Stimulated activated CD4-positive, alpha-beta T cell treated with anti-CD3 and anti-CD28 coated beads, Interleukin-12 subunit alpha, Interleukin-12 subunit beta, amount 100 ng/mL, for 4 hours (primary cell): ENCODE measurements around the gene SLFN5.
"Not testable (repeated sequence)": the region's sequence is repeated elsewhere in the genome, so short reads cannot be mapped to it uniquely, and the experiment has no call there.

Source experiments
- DNase-seq: peaks from one replicate; pipeline ENCODE4 v3.0.0-alpha.2; 2020

SLFN5 gene

DNA sequence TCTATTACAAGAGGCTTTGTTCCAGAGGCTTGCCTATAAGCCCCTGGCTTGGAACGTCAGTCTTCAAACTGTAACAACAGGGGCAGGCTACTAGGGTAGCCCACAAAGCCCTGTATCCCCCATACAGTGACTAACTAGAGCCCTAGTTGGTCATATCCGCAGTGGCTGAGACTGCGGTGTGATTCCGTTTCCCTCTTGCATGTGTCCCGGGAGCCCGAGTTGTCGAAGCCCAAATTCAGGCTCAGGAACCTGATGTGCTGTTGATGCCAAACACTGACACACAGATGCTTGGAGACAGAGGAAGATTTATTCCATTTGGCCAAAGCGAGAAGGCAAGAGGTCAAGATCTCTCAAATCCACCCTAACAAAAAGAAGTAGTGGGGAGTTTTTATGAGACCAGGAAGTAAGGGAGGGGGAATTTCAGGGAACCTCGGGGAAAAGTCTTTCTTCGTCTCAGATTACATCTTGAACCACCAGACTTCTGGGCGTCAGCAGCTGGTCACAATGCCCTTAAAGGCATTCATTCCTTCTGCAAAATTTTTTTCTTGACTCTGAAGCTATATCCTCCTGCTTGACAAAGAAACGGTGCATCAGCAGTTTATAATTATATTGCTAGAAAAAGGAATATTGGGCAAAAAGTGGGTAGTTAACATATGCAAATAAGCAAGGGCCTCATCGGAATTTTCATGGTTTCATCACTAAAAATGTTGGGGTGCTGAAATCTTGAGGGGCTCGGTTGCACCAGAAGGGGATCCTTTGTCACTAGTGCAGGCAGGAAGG lies 879 bp downstream of the SLFN5 start:
- peak; percentile 31 for DNase-seq

DNA sequence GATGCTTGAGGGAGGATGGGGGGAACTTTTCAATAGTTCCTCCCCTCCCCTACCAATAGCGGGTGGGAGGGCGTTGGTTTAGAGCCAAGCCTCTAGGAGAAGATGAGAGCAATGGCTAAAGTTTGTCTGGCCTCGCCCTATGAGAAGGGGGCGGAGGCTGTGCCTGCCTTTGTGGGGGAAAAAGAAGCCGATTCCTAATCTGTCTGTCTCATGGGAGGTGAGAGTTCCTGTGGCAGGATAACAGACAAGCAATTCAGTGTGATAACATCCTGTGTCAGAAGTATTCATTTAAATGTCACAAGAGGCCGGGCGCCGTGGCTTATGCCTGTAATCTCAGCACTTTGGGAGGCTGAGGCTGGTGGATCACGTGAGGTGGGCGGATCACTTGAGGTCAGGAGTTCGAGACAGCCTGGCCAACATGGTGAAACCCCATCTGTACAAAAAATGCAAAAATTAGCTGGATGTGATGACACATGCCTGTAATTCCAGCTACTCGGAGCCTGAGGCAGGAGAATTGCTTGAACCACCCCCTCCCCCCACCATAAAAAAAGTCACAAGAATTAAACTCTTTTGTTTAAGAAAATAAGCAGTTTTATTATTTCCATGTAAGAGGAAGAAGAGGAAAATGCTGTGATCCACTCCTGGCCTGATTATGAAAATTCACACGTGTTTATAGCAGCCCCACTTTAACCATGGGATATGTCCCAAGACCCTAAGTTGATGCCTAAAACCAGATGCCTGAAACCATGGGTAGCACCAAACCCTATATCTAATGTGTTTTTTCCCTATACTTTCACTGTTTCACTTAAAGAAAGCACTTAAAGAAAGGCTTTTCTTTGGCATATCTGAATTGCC lies 1.7 kb downstream of the SLFN5 start:
- DNase-seq = peak; percentile 72

- DNase-seq = no peak
These were observed 2.3 kb downstream of the SLFN5 start for GRCh38 chr17:35245196-35245486.

DNA sequence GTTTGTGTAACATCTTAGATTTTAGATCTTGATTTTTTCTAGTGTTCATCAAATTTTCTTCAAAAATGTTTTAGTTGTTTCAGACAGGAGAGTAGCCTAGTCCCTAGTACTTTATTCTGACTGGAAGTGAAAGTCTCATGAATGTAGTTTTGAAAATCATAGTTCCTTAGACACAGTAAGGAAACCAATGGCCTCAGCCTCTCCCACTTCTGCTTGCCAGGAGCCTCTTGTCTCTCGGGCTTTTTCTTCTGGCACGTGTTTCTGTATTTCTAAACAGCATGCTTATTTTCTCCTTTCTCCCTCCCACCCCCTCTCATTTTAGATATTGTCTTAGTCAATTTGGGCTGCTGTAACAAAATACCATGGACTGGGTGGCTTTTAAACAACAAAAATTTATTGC lies 9.8 kb downstream of the SLFN5 start:
- no peak for DNase-seq

DNA sequence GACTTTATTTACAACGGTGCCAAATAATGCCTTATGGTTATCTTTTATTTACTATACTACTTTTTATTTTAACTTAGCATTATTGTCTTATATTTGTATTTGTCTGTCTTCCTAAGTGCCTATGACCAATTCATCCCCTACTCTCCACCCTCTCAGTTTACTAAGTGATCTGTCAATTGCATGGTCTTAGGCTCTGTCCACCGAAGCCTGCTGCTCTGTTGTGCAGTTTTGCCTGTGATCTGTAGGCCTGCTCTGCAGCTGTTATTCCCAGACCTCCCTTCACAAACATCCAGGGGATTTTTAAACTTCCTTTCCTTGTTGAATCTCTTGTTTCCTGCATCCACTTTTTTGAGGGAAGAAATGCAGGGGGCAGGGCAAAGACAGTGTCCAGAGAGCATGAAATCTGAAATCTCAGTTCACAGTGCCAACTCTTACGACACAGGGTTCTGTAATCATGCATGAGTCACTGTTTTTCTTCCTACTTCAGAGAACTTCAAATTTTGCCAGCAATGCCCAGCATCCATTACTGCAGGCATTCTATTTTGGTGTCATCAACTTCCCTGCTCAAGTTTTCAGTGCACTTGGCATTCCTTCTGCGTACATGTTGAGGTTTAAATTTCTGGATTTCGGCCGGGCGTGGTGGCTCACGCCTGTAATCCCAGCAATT lies 11.4 kb downstream of the SLFN5 start:
- no peak for DNase-seq

DNA sequence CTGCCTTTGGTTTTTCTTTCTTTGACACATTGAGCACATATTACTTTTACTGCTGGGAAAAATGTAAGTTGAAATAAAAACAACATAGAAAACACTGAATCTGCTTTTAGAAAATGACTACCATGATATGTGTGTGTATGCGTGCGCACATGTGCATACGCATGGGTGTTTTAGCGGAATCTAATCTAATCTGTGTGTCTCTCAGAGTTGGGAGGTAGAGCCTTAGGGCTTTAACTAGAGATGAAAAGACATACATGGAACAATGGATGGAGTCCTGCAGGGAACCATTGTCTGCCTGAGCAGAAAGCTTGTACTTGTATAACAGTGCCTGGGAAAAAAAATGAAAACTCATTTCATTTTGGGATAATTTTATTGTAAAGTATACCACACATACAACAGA lies 12.4 kb downstream of the SLFN5 start:
- no peak for DNase-seq

DNA sequence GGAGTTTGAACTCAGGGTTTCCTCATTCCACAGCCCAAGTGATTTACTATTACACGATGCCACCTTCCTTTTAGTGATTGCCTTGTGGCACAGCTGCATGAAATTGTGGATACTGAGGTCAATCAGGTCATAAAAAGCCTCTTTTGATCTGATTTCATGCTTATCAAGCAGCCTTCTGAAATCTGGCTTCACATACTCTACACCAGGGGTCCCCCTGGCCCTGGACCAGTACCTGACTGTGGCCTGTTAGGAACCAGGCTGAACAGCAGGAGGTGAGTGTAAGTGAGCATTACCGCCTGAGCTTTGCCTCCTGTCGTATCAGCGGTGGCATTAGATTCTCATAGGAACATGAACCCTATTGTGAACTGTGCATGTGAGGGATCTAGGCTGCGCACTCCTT lies 13.8 kb downstream of the SLFN5 start:
- DNase-seq = no peak

DNA sequence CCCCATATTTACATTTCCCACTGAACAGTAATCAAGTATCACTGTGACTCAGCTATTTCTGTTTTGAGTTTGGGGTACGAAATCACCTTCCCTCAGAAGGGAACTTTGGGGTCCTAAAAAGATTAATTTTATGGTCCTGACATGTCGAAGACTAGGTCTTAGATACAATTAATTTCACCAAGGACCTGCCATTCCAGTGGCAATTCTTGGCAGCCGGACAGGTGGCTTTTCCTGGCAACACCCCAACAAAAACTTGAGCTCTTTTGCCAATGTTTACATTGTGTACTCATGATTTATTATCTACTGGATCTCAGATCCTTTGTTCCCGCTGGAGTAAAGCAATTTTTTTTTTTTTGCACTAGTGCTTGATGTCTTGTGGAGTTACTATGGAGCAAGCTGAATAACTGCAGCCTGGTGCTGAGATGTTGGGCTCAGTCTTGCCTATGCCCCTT lies 14.4 kb downstream of the SLFN5 start:
- no peak for DNase-seq

GRCh38 chr17:35259001-35259400 lies 16.1 kb downstream of the SLFN5 start:
- DNase-seq = no peak

DNA sequence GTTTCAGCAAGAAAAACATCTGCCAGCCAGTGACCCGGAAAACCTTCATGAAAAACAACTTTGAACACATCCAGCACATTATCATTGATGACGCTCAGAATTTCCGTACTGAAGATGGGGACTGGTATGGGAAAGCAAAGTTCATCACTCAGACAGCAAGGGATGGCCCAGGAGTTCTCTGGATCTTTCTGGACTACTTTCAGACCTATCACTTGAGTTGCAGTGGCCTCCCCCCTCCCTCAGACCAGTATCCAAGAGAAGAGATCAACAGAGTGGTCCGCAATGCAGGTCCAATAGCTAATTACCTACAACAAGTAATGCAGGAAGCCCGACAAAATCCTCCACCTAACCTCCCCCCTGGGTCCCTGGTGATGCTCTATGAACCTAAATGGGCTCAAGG lies 22.2 kb downstream of the SLFN5 start:
- DNase-seq = no peak

DNA sequence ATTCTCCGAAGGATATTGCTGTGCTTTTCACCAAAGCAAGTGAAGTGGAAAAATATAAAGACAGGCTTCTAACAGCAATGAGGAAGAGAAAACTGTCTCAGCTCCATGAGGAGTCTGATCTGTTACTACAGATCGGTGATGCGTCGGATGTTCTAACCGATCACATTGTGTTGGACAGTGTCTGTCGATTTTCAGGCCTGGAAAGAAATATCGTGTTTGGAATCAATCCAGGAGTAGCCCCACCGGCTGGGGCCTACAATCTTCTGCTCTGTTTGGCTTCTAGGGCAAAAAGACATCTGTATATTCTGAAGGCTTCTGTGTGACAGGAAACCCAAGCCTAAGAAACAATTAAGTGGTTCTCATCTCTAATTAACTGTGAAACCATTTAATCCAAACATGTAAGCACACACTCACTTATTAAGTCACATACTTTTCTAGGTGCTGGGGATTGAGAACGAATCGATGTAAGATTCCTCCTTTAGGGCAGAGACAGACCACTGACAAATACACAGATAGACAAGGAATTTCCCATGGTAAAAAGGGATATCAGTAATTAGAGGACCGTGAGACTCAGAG lies 22.8 kb downstream of the SLFN5 start:
- DNase-seq = no peak

- not testable (repeated sequence) for DNase-seq
These were observed 31.5 kb downstream of the SLFN5 start for GRCh38 chr17:35274167-35275066.

- DNase-seq = not testable (repeated sequence)
These were observed 35.6 kb downstream of the SLFN5 start for GRCh38 chr17:35278454-35278853.

GRCh38 chr17:35278876-35279275 lies 36.0 kb downstream of the SLFN5 start:
- not testable (repeated sequence) for DNase-seq

DNA sequence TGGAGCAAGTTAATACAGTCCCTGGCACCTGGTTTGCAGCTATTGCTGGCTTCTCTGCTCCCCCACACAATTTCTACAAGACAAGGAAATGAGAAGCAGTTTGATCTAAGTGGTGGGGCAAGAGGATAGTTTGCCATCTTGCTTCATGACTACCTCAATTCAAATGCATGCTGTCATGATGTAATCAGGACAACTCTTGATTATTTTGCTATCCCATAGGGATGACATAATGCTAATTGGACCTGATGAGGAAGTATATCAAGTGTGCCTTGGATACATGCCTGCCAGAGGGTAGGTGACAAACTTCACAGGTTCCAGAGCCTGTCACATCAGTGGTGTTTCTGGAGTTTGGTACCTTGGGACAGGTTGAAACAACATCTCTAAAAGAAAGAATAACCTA lies 40.9 kb downstream of the SLFN5 start:
- no peak for DNase-seq

DNA sequence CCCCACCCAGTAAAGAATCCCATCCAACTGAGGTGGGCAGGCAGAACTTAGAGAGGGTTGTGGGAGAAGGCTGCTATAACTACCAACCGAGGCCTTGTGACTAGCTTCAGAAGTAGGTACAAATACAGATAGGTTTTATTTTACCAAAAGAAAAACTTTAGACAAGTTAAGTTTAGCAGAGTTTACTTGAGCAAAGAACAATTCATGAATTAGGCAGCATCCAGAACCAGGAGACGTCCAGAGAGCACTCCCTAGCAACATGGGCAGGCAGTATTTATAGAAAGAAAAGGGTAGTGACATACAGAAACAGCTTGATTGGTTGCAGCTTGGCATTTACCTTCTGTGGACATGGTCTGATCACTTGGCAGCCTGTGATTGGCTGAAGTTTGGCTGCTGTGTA lies 42.1 kb downstream of the SLFN5 start:
- DNase-seq = no peak

DNA sequence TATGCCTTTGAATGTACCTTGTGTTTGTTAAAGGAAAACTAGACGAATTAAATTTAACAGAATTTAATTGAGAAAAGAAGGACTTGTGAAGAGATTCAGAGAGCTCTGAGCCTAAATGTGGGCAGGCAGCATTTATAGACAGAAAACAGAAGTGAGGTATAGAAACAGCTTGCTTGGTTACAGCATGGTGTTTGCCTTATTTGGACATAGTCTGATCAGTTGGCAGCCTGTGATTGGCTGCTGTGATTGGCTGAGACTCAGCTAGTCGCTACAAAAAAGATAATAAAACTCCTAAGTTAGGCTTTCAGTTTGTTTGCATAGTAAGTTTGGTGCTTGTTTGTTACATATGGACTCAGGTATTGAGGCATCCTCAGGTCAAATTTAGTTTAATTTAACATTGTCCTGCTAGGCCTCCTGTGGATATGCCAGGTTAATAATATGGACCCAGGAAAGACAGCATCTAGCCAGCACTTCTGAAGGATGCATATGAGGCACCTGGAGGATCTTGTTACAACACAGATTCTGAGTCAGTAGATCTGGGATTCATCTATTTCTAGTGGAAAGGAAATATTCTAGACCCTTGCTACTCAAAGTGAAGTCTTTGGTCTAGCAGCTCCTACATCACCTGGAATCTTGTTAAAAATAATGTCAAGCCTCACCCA lies 43.4 kb downstream of the SLFN5 start:
- DNase-seq = no peak

DNA sequence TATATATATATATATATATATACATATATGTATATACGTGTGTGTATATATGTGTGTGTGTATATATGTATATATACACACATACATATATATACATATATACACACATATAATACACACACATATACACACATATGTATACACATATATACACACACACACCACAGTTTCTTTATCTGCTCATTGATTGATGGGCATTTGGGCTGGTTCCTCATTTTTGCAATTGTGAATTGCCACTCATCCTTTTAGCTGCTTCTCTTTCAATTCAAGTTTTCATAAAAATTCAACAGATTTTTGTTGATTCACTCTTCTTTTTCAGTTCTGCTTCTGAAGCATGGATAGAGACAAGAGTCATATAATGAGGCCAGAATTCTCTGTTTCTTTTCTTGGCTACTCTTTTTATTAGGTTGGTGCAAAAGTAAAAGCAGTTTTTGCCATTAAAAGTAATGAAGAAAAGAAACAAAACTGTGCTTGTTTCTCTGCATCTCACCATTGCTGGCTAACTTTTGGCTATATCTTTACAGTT lies 44.5 kb downstream of the SLFN5 start:
- no peak for DNase-seq

GRCh38 chr17:35289222-35289621 lies 46.4 kb downstream of the SLFN5 start:
- DNase-seq = no peak

DNA sequence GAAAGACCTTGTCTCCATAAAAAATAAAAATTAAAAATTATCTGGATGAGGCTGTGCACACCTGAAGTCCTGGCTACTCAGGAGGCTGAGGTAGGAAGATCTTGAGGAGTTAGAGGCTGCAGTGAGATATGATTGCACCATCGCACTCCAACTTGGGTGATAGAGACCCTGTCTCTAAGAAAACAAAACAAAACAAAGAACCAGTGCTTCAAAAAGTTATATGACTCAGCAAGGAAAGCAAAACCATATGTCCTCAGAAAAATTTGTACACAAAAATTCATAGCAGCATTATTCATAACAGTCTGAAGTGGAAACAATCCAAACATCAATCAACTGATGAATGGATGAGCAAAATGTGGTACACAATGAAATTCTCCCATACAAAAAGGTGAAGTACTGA lies 48.9 kb downstream of the SLFN5 start:
- no peak for DNase-seq

- no peak for DNase-seq
These were observed 50.4 kb downstream of the SLFN5 start for GRCh38 chr17:35293151-35293847.
